Smooth muscle cell (in vitro differentiated cells): ENCODE measurements around the gene CPXM1. TPM values are rescaled to one million over a fixed set of nuclear protein-coding genes. Genes with fewer than 3 reads are reported as not detected.

ENCODE experiments used
- DNase-seq: peaks from one replicate; lab custom pipeline; 2025; ENCODE audit not compliant: unreplicated experiment; lab: John Stamatoyannopoulos, UW
- H2AFZ ChIP-seq: fragments of 200-600 bp; sonication (generic); 2 replicates; pipeline ENCODE4 v1.6.0; 2016; ENCODE audit warnings: antibody characterized with exemption, low read depth, mild to moderate bottlenecking
- H3F3A ChIP-seq: fragments of 200-600 bp; sonication (generic); 2 replicates; pipeline ENCODE4 v1.6.0; 2017; ENCODE audit warnings: antibody characterized with exemption, low read depth
- H3K27ac ChIP-seq: fragments of 200-600 bp; sonication (generic); 2 replicates; pipeline ENCODE4 v1.5.1; 2016; ENCODE audit warnings: low read depth, mild to moderate bottlenecking
- H3K27me3 ChIP-seq: fragments of 200-600 bp; sonication (generic); 2 replicates; pipeline ENCODE4 v1.6.1; 2016; ENCODE audit warnings: low read depth, mild to moderate bottlenecking
- H3K36me3 ChIP-seq: fragments of 200-600 bp; sonication (generic); 2 replicates; pipeline ENCODE4 v1.5.1; 2016; ENCODE audit warnings: low read depth
- H3K4me1 ChIP-seq: fragments of 200-600 bp; sonication (generic); 2 replicates; pipeline ENCODE4 v1.5.1; 2016; ENCODE audit warnings: low read depth
- H3K4me2 ChIP-seq: fragments of 200-600 bp; sonication (generic); 2 replicates; pipeline ENCODE4 v1.6.0; 2016; ENCODE audit warnings: mild to moderate bottlenecking
- H3K4me3 ChIP-seq: fragments of 200-600 bp; sonication (generic); 2 replicates; pipeline ENCODE4 v1.5.1; 2016; ENCODE audit warnings: mild to moderate bottlenecking
- H3K79me2 ChIP-seq: fragments of 200-600 bp; sonication (generic); 2 replicates; pipeline ENCODE4 v1.6.0; 2016; ENCODE audit warnings: low read depth, mild to moderate bottlenecking
- H3K9ac ChIP-seq: fragments of 200-600 bp; sonication (generic); 2 replicates; pipeline ENCODE4 v1.6.0; 2016; ENCODE audit warnings: low read depth
- H3K9me3 ChIP-seq: fragments of 200-600 bp; sonication (generic); replicated peaks from 2 replicates; pipeline ENCODE4 v1.5.1; 2016; ENCODE audit warnings: low read depth
- H4K20me1 ChIP-seq: fragments of 200-600 bp; sonication (generic); 2 replicates; pipeline ENCODE4 v1.6.0; 2016; ENCODE audit warnings: low read depth
- WGBS: methylation state at CpG from one replicate; pipeline ENCODE4 v1.1.7; 2016; ENCODE audit warnings: low lambda C conversion rate; 5-methylcytosine and 5-hydroxymethylcytosine counted together
- polyA plus RNA-seq: library from polyadenylated mRNA; unstranded; fragments of >200 nt; fragmentation: Nextera tagmentation; extraction: Ambion mirVana; gene quantifications from 2 replicates; pipeline ENCODE4 v1.2.1, GENCODE V29; 2016
- total RNA-seq: library from RNA; depleted of rRNA; stranded (reverse); fragments of >200 nt; gene quantifications from 2 replicates; pipeline ENCODE4 v1.2.3, GENCODE V29; 2014
- TF ChIP-seq, protein P1 (sequence below): fragments of 200-600 bp; sonication (generic); IDR thresholded peaks from 2 replicates; pipeline ENCODE4 v1.5.1; 2017; ENCODE audit warnings: borderline replicate concordance, mild to moderate bottlenecking, antibody characterized with exemption; ENCODE audit not compliant: insufficient read depth, poor library complexity, severe bottlenecking

The CPXM1 gene
- total and polyA plus RNA-seq, 2 experiments from 2014 or later: 40.2 to 99.3 TPM

DNA sequence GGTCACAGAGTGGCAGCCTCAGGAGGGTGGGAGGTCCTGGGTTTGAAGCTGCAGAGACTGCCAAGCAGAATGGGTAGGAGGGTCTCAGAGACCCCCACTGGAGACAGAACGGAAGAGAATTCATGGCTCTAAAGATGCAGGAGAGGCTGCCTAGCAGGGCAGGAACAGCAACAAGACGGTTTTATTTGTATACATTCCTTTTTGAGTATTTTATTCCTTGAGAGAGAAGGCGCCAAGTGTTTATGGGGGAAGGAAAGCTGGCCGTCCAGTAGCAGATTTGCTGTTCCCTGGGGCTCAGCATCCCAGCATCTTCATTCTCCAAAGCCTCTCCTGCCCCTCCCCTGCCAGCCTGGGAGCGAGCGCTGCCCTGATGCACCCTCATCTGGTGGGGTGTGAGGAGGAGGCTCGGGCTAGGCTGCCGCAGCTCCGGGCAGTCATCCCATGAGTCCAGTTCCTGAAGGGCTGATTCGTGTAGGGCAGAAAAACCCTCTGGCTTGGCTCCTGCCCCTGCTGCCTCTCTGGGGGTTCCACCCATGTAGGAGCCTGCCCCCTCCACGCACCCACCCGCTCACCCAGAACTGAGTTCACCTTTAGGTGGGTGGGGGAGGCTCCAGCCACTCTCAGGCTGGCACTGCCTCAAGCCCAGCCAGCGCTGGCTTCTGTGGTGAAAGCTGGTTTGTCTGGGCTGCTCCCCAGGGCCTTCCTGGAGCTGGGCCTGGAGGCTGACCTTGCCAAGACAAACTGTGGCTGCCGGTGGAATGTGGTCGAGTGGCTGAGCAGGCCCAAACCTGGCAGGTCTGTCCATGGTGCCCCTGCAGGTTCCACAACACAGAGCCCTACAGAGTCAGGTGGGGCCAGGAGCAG is 32.4 kb downstream of the CPXM1 start:
- H3K9me3 ChIP-seq: no peaks in the 10 kb centered on the region
- no peak for DNase-seq
- H2AFZ ChIP-seq: no peak overlapping the region
- H3F3A ChIP-seq: no peaks in the 10 kb centered on the region
- WGBS: 80% methylated on average over 15 of the region's 15 CpGs
- H4K20me1 ChIP-seq: no peaks in the 10 kb centered on the region
- no peak overlapping the region for H3K4me2 ChIP-seq
- H3K79me2 ChIP-seq: no peaks in the 10 kb centered on the region
- H3K4me3 ChIP-seq: no peak overlapping the region
- peaks cover 20% of the 10 kb centered on the region for H3K27me3 ChIP-seq
- TF ChIP-seq, protein P1, sequence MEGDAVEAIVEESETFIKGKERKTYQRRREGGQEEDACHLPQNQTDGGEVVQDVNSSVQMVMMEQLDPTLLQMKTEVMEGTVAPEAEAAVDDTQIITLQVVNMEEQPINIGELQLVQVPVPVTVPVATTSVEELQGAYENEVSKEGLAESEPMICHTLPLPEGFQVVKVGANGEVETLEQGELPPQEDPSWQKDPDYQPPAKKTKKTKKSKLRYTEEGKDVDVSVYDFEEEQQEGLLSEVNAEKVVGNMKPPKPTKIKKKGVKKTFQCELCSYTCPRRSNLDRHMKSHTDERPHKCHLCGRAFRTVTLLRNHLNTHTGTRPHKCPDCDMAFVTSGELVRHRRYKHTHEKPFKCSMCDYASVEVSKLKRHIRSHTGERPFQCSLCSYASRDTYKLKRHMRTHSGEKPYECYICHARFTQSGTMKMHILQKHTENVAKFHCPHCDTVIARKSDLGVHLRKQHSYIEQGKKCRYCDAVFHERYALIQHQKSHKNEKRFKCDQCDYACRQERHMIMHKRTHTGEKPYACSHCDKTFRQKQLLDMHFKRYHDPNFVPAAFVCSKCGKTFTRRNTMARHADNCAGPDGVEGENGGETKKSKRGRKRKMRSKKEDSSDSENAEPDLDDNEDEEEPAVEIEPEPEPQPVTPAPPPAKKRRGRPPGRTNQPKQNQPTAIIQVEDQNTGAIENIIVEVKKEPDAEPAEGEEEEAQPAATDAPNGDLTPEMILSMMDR: no peak
- H3K36me3 ChIP-seq: no peaks in the 10 kb centered on the region
- H3K4me1 ChIP-seq: no peaks in the 10 kb centered on the region
- H3K9ac ChIP-seq: no peak overlapping the region
- no peak overlapping the region for H3K27ac ChIP-seq

DNA sequence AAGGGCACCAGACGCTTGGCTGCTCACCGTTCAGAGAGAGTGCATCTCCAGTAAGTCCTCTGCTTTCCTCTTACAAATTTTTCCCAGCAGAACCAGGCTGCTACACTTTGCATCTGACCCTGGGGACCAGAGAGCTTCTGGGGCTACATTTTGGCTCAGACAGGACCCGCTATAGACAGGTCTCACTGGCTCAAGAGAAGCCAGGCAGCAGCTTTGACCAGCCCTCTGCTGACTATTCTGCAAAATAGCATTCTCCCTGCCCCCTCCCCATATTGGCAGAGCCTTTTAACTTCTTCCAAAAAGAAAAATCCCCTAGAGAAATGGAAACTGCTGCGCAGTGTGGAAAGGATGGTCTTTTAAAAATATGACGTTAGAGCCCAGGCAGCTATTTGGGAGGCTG is 37.2 kb downstream of the CPXM1 start:
- Histone ChIP-seq H3K79me2 (no peaks in the 10 kb centered on the region), H3K27ac (no peak overlapping the region), H3K9ac (no peak overlapping the region), H3K36me3 (no peaks in the 10 kb centered on the region), H3K4me1 (peaks cover 5% of the 10 kb centered on the region), H2AFZ (no peak overlapping the region), H3K4me3 (no peak overlapping the region), H3K4me2 (no peak overlapping the region), H3K27me3 (peaks cover 18% of the 10 kb centered on the region), H4K20me1 (no peaks in the 10 kb centered on the region), H3F3A (no peaks in the 10 kb centered on the region), H3K9me3 (no peaks in the 10 kb centered on the region)
- TF ChIP-seq, protein P1: no peak
- DNase-seq: no peak
- WGBS: 73% methylated on average over 5 of the region's 5 CpGs

DNA sequence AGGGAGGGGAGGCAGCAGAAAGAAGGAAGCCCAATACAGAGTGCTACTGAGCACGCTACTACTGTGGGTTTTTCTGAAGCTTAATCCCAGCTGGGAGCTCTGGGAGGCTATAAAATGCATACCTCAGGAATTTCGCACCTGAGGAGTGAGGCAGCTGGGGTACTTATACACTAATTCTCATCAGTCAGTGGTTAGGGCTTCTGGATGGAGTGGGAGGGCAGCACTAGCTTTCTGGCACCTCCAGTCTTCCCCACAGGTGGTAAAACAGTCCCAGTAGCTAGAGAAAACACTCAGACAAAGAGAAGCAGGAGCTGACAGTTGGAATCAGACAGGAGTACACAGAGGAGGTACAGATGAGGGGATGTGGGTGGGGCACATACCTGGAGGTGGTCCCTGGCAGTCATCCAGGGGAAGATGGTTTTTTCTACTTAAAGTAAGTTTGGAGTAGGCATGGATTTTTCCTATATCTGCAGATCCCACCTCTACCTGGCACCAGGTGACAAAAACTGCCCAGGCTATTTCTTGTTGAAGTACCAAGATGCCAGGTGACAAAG is 37.8 kb downstream of the CPXM1 start:
- TF ChIP-seq, protein P1: no peak

More for the DNA sequence above, 37.8 kb downstream of the CPXM1 start:
- no peak for DNase-seq
- H3K27me3 ChIP-seq: peaks cover 18% of the 10 kb centered on the region
- H3K4me1 ChIP-seq: peaks cover 5% of the 10 kb centered on the region
- H3K36me3 ChIP-seq: no peaks in the 10 kb centered on the region
- H4K20me1 ChIP-seq: no peaks in the 10 kb centered on the region
- H3K27ac ChIP-seq: no peak overlapping the region
- H3K4me2 ChIP-seq: no peak overlapping the region
- H3F3A ChIP-seq: no peaks in the 10 kb centered on the region
- WGBS: 27% methylated on average over 2 of the region's 2 CpGs
- H3K9ac ChIP-seq: no peak overlapping the region
- H3K79me2 ChIP-seq: no peaks in the 10 kb centered on the region
- no peak overlapping the region for H2AFZ ChIP-seq
- H3K4me3 ChIP-seq: no peak overlapping the region
- no peaks in the 10 kb centered on the region for H3K9me3 ChIP-seq
